ENCODE results near the gene CMIP. TPM values are rescaled to one million over a fixed set of nuclear protein-coding genes. Genes with fewer than 3 reads are reported as not detected.
A peak's percentile ranks its signal among the peaks of the same experiment; 100 is the strongest.

CMIP gene
- total RNA-seq, 1 experiment from 2014 or later: 53.6 TPM

GRCh38 chr16:81515281-81515680 is 70.7 kb downstream of the CMIP start:
- CTCF ChIA-PET: no interaction called here

GRCh38 chr16:81515721-81516120 is 71.1 kb downstream of the CMIP start:
- intact Hi-C loops (cut with micrococcal nuclease): no loop called here
- Mint-ChIP-seq H3K27me3 (ENCODE audit: insufficient read depth, unreplicated experiment) (no peaks in the 10 kb centered on the region), H3K4me3 (ENCODE audit: unreplicated experiment) (no peak overlapping the region), H3K9me3 (ENCODE audit: unreplicated experiment) (peaks cover 7% of the 10 kb centered on the region), H3K36me3 (ENCODE audit: insufficient read depth, unreplicated experiment) (peaks cover 6% of the 10 kb centered on the region), H3K27ac (ENCODE audit: low read depth, unreplicated experiment) (no peak overlapping the region), H3K4me1 (ENCODE audit: insufficient read depth, unreplicated experiment) (peaks cover 11% of the 10 kb centered on the region)
- TF ChIP-seq CTCF (IDR thresholded peaks at IDR 0.05; ENCODE audit: unreplicated experiment): no peak
- POLR2A ChIA-PET: interaction anchor here (1.2 to 1.7 kb wide), 3 partner anchors 11 to 15 kb away, joined by 3 to 6 read pairs (median 4); no protein-coding TSS in a partner anchor
- no TSS peak for BruUV-seq (replicated peaks)
- no peak for DNase-seq (ENCODE audit: unreplicated experiment)
- CTCF ChIA-PET: interaction anchor here (0.7 to 1.1 kb wide), 2 partner anchors 46 to 53 kb away, joined by 3 to 4 read pairs; no protein-coding TSS in a partner anchor

More at GRCh38 chr16:81515281-81515680, 70.7 kb downstream of the CMIP start:
- TF ChIP-seq CTCF (IDR thresholded peaks at IDR 0.05; ENCODE audit: unreplicated experiment): no peak
- no peaks in the 10 kb centered on the region for H3K27me3 Mint-ChIP-seq (ENCODE audit: insufficient read depth, unreplicated experiment)
- intact Hi-C loops (cut with micrococcal nuclease): no loop called here
- H3K36me3 Mint-ChIP-seq (ENCODE audit: insufficient read depth, unreplicated experiment): peaks cover 10% of the 10 kb centered on the region
- H3K4me1 Mint-ChIP-seq (ENCODE audit: insufficient read depth, unreplicated experiment): peaks cover 11% of the 10 kb centered on the region
- POLR2A ChIA-PET: interaction anchor here (1.2 to 1.7 kb wide), 3 partner anchors 10 to 15 kb away, joined by 3 to 6 read pairs (median 4); no protein-coding TSS in a partner anchor
- no peak overlapping the region for H3K4me3 Mint-ChIP-seq (ENCODE audit: unreplicated experiment)
- peaks cover 7% of the 10 kb centered on the region for H3K9me3 Mint-ChIP-seq (ENCODE audit: unreplicated experiment)
- DNase-seq (ENCODE audit: unreplicated experiment): no peak
- no TSS peak for BruUV-seq (replicated peaks)
- peak overlapping the region; percentile 18 for H3K27ac Mint-ChIP-seq (ENCODE audit: low read depth, unreplicated experiment)

GRCh38 chr16:81516478-81517149 is 72.0 kb downstream of the CMIP start:
- no TSS peak for BruUV-seq (replicated peaks)
- Mint-ChIP-seq H3K36me3 (ENCODE audit: insufficient read depth, unreplicated experiment) (peaks cover under 1% of the 10 kb centered on the region), H3K4me3 (ENCODE audit: unreplicated experiment) (no peak overlapping the region), H3K4me1 (ENCODE audit: insufficient read depth, unreplicated experiment) (peaks cover 11% of the 10 kb centered on the region), H3K9me3 (ENCODE audit: unreplicated experiment) (peaks cover 1% of the 10 kb centered on the region), H3K27ac (ENCODE audit: low read depth, unreplicated experiment) (no peak overlapping the region), H3K27me3 (ENCODE audit: insufficient read depth, unreplicated experiment) (no peaks in the 10 kb centered on the region)
- no peak for TF ChIP-seq CTCF (IDR thresholded peaks at IDR 0.05; ENCODE audit: unreplicated experiment)
- ChIA-PET POLR2A (interaction anchor here (1.2 to 1.7 kb wide), 3 partner anchors 11 to 14 kb away, joined by 3 to 6 read pairs (median 4); no protein-coding TSS in a partner anchor), CTCF (interaction anchor here (0.6 to 1.1 kb wide), 3 partner anchors 13 to 52 kb away, joined by 3 to 4 read pairs (median 3); no protein-coding TSS in a partner anchor)
- intact Hi-C loops (cut with micrococcal nuclease): no loop called here
- no peak for DNase-seq (ENCODE audit: unreplicated experiment)

GRCh38 chr16:81517150-81517499 is 72.5 kb downstream of the CMIP start:
- no peaks in the 10 kb centered on the region for H3K27me3 Mint-ChIP-seq (ENCODE audit: insufficient read depth, unreplicated experiment)

More at GRCh38 chr16:81517150-81517499, 72.5 kb downstream of the CMIP start:
- peaks cover 11% of the 10 kb centered on the region for H3K4me1 Mint-ChIP-seq (ENCODE audit: insufficient read depth, unreplicated experiment)
- H3K36me3 Mint-ChIP-seq (ENCODE audit: insufficient read depth, unreplicated experiment): no peaks in the 10 kb centered on the region
- ChIA-PET CTCF (interaction anchor here (0.6 kb wide), 1 partner anchor 13 kb away, joined by 3 read pairs; no protein-coding TSS in a partner anchor), POLR2A (interaction anchor here (1.7 kb wide), 1 partner anchor 10 kb away, joined by 6 read pairs; no protein-coding TSS in a partner anchor)
- intact Hi-C loops (cut with micrococcal nuclease): no loop called here
- no peaks in the 10 kb centered on the region for H3K9me3 Mint-ChIP-seq (ENCODE audit: unreplicated experiment)
- no peak overlapping the region for H3K27ac Mint-ChIP-seq (ENCODE audit: low read depth, unreplicated experiment)
- H3K4me3 Mint-ChIP-seq (ENCODE audit: unreplicated experiment): no peak overlapping the region
- no TSS peak for BruUV-seq (replicated peaks)
- TF ChIP-seq CTCF (IDR thresholded peaks at IDR 0.05; ENCODE audit: unreplicated experiment): no peak
- DNase-seq (ENCODE audit: unreplicated experiment): no peak
